Brain pericyte (primary cell): ENCODE measurements around the gene CNIH4.
A peak's percentile ranks its signal among the peaks of the same experiment; 100 is the strongest.
"Not testable (repeated sequence)": the region's sequence is repeated elsewhere in the genome, so short reads cannot be mapped to it uniquely, and the experiment has no call there.

Source experiments
- DNase-seq: peaks from one replicate; pipeline ENCODE4 v3.0.0-alpha.2; 2012; ENCODE audit warnings: low read depth, low spot score

Gene CNIH4

GRCh38 chr1:224399887-224400286 is 43.2 kb downstream of the CNIH4 start:
- no peak for DNase-seq

- no peak for DNase-seq
Measured at GRCh38 chr1:224402472-224403036, 45.9 kb downstream of the CNIH4 start.

- no peak for DNase-seq
Measured at GRCh38 chr1:224404916-224405603, 48.4 kb downstream of the CNIH4 start.

- DNase-seq, result no peak
Measured at GRCh38 chr1:224405604-224405970, 48.9 kb downstream of the CNIH4 start.

- no peak for DNase-seq
Measured at GRCh38 chr1:224406216-224406615, 49.5 kb downstream of the CNIH4 start.

GRCh38 chr1:224407571-224408293 is 51.1 kb downstream of the CNIH4 start:
- DNase-seq, result no peak

- DNase-seq, result no peak
Measured at GRCh38 chr1:224408294-224408590, 51.6 kb downstream of the CNIH4 start.

GRCh38 chr1:224411766-224412165 is 55.1 kb downstream of the CNIH4 start:
- no peak for DNase-seq

GRCh38 chr1:224420106-224420505 is 63.4 kb downstream of the CNIH4 start:
- DNase-seq, result no peak

- DNase-seq, result no peak
Measured at GRCh38 chr1:224425279-224425884, 68.7 kb downstream of the CNIH4 start.

- DNase-seq, result not testable (repeated sequence)
Measured at GRCh38 chr1:224426869-224427268, 70.2 kb downstream of the CNIH4 start.

GRCh38 chr1:224427346-224427745 is 70.7 kb downstream of the CNIH4 start:
- peak; percentile 57 for DNase-seq

GRCh38 chr1:224428713-224429112 is 72.0 kb downstream of the CNIH4 start:
- not testable (repeated sequence) for DNase-seq
